HFFc6 (cell line): Measurements from ENCODE around the gene SCAMP2. TPM values are rescaled to one million over a fixed set of nuclear protein-coding genes. Genes with fewer than 3 reads are reported as not detected.

Experiments used
- DNase-seq: peaks from one replicate; pipeline ENCODE4 v3.0.0-alpha.2; 2018
- H3K27ac Mint-ChIP-seq: 2 replicates; pipeline ENCODE4 v1.8.0; 2020; ENCODE audit warnings: mild to moderate bottlenecking, mixed read lengths
- H3K27me3 Mint-ChIP-seq: 2 replicates; pipeline ENCODE4 v1.8.0; 2021; ENCODE audit warnings: mild to moderate bottlenecking, moderate library complexity, mixed read lengths; ENCODE audit not compliant: insufficient read depth
- H3K36me3 Mint-ChIP-seq: 2 replicates; pipeline ENCODE4 v1.8.0; 2021; ENCODE audit warnings: low read depth, mixed read lengths
- H3K4me1 Mint-ChIP-seq: 2 replicates; pipeline ENCODE4 v1.8.0; 2020; ENCODE audit warnings: low read depth, mixed read lengths
- H3K4me3 Mint-ChIP-seq: 2 replicates; pipeline ENCODE4 v1.8.0; 2020; ENCODE audit warnings: mild to moderate bottlenecking, moderate library complexity, mixed read lengths
- H3K9me3 Mint-ChIP-seq: 2 replicates; pipeline ENCODE4 v1.8.0; 2020; ENCODE audit warnings: mild to moderate bottlenecking, mixed read lengths
- total RNA-seq, 6 experiments: library from RNA; stranded (reverse); fragmentation: NEBNext Ultra II Directional; extraction: Animal tissue kit (Norgen Biotek cat#: 25700); gene quantifications; 2 replicates in 1 of 6; 3 replicates in 5 of 6; pipeline ENCODE4 v1.2.3, GENCODE V29; 2021
- TF ChIP-seq, protein P1 (sequence below): fragments of 200-600 bp; sonication (generic); IDR thresholded peaks from 2 replicates; pipeline ENCODE4 v1.5.0; 2021; ENCODE audit warnings: antibody characterized with exemption, mild to moderate bottlenecking

Gene SCAMP2
- total RNA-seq, 6 experiments from 2014 or later: 70.1 to 86.1 (median 75.9) TPM

DNA sequence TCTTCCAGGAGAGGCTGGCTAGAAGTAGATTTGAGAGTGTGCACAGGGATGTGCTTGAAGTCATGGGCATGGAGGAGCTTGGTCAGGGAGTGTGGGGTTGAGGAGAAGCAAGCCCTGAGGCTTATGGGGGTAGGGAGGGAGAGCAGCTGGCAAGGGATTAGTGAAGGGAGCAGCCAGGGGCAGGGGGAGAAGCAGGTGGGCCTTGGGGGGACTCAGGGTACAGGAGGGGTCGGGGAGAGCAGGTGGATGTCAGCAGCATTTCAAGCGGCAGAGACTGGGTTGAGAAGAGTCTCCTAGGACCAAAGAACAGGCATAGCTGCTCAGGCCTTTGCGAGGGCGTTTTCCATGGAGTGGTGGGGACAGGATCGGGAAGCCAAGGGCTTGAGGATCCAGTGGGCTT lies 63.9 kb downstream of the SCAMP2 start:
- H3K27ac Mint-ChIP-seq: no peak overlapping the region
- H3K36me3 Mint-ChIP-seq: peaks cover 1% of the 10 kb centered on the region
- TF ChIP-seq, protein P1, sequence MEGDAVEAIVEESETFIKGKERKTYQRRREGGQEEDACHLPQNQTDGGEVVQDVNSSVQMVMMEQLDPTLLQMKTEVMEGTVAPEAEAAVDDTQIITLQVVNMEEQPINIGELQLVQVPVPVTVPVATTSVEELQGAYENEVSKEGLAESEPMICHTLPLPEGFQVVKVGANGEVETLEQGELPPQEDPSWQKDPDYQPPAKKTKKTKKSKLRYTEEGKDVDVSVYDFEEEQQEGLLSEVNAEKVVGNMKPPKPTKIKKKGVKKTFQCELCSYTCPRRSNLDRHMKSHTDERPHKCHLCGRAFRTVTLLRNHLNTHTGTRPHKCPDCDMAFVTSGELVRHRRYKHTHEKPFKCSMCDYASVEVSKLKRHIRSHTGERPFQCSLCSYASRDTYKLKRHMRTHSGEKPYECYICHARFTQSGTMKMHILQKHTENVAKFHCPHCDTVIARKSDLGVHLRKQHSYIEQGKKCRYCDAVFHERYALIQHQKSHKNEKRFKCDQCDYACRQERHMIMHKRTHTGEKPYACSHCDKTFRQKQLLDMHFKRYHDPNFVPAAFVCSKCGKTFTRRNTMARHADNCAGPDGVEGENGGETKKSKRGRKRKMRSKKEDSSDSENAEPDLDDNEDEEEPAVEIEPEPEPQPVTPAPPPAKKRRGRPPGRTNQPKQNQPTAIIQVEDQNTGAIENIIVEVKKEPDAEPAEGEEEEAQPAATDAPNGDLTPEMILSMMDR: no peak
- peaks cover 4% of the 10 kb centered on the region; the same call in 1 of the 2 replicates for H3K27me3 Mint-ChIP-seq
- DNase-seq: no peak
- H3K4me3 Mint-ChIP-seq: no peak overlapping the region
- H3K4me1 Mint-ChIP-seq: peaks cover 15% of the 10 kb centered on the region
- H3K9me3 Mint-ChIP-seq: no peaks in the 10 kb centered on the region

DNA sequence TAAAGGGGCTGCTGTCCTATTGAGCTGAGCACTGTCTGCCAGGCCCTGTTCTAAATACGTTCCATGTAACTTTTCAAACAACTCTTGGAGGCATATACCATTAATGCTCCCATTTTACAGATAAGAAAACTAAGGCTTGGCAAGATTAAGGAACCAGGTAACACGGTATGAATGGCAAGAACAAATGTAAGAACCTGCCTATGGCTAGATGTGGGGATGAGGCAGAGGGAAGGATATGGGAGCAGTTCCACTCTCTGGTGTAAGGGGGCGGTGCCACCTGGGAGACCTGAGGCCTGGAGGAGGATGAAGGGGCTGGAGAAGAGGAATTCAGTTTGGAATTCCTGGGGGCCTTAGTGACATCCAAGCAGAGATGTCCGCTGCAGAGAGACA lies 64.3 kb downstream of the SCAMP2 start:
- no peak for DNase-seq
- TF ChIP-seq, protein P1: peak; percentile 20
- no peaks in the 10 kb centered on the region for H3K9me3 Mint-ChIP-seq
- no peak overlapping the region for H3K4me3 Mint-ChIP-seq
- peaks cover 6% of the 10 kb centered on the region for H3K36me3 Mint-ChIP-seq
- H3K27me3 Mint-ChIP-seq: peaks cover 4% of the 10 kb centered on the region; the same call in 1 of the 2 replicates
- no peak overlapping the region for H3K27ac Mint-ChIP-seq
- H3K4me1 Mint-ChIP-seq: peaks cover 15% of the 10 kb centered on the region

DNA sequence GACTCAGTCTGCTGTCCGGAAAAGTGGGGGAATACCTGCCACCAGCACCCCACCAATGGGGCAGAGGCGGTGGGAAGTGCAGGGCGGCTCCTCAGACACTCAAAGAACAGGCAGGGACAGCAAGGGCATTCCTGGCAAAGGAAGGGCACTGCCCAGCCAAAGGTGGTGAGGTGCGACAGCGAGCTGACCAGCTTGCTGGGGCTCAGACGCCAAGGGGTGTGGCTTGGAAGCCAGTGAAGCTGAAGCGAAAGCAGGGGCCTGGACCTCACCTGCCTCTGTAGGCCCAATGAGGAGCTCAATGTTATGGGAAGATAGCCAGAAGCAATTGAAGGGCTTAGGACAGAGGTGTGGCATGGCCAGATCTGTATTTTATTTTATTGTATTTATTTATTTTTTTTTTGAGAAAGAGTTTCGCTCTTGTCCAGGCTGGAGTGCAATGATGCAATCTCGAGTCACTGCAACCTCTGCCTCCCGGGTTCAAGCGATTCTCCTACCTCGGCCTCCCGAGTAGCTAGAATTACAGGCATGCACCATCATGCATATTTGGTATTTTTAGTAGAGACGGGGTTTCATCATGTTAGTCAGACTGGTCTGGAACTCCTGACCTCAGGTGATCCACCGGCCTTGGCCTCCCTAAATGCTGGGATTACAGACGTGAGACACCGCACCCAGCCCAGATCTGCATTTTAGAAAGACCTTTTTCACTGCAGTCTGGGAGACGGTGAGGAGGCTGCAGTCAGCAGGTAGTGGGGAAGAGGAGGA lies 64.9 kb downstream of the SCAMP2 start:
- peak overlapping the region; percentile 4; the same call in 1 of the 2 replicates for H3K27ac Mint-ChIP-seq
- peaks cover 4% of the 10 kb centered on the region; the same call in 1 of the 2 replicates for H3K27me3 Mint-ChIP-seq
- peaks cover 15% of the 10 kb centered on the region for H3K4me1 Mint-ChIP-seq
- peaks cover 7% of the 10 kb centered on the region for H3K36me3 Mint-ChIP-seq
- no peak overlapping the region for H3K4me3 Mint-ChIP-seq
- DNase-seq: no peak
- H3K9me3 Mint-ChIP-seq: no peaks in the 10 kb centered on the region
- TF ChIP-seq, protein P1: no peak

DNA sequence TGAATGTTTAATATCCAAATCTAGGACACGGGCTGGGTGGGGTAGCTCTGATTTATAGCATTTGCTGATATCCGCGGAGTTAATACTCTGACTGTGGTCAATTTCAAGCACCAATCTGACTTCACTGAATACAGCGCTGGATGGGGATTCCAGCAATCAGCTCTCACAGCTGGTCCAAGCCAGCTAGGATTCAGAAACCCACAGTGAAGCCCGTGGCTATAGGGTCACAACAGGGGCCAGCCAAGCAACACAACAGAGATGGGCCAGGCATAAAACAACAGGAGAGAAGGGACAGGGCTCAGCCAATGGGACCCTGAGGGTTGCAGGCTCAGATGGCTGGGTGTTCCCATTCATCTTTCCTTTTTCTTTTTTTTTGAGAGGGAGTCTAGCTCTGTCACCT lies 65.9 kb downstream of the SCAMP2 start:
- H3K27ac Mint-ChIP-seq: no peak overlapping the region
- H3K9me3 Mint-ChIP-seq: no peaks in the 10 kb centered on the region
- H3K4me3 Mint-ChIP-seq: no peak overlapping the region
- peaks cover 7% of the 10 kb centered on the region for H3K36me3 Mint-ChIP-seq
- peaks cover 15% of the 10 kb centered on the region for H3K4me1 Mint-ChIP-seq
- H3K27me3 Mint-ChIP-seq: peaks cover 2% of the 10 kb centered on the region; the same call in 1 of the 2 replicates
- no peak for DNase-seq
- TF ChIP-seq, protein P1: no peak

DNA sequence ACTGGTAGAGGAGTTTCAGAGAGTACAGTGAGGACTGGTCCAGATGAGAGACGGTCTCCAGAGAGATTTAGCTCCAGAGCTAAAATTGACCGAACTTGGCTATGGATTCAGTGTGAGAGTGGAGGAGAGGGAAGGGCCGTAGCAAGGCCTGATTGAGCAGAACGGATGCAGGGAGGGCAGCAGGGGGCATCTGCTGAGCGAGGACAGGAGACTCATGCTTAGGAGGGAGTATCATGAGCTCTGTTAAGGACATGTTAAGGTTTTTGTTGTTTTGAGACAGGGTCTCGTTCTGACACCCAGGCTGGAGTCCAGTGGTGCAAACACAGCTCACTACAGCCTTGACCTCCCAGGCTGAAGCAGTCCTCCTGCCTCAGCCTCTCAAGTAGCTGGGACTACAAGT lies 68.2 kb downstream of the SCAMP2 start:
- no peak for DNase-seq
- Mint-ChIP-seq H3K9me3 (no peaks in the 10 kb centered on the region), H3K27ac (no peak overlapping the region)

More for the DNA sequence above, 68.2 kb downstream of the SCAMP2 start:
- H3K4me3 Mint-ChIP-seq: no peak overlapping the region
- H3K4me1 Mint-ChIP-seq: peaks cover 14% of the 10 kb centered on the region
- peaks cover 2% of the 10 kb centered on the region; the same call in 1 of the 2 replicates for H3K27me3 Mint-ChIP-seq
- TF ChIP-seq, protein P1: no peak
- H3K36me3 Mint-ChIP-seq: peaks cover 7% of the 10 kb centered on the region
